Dermis blood vessel endothelial cell (primary cell): ENCODE results near the gene ARL8B. TPM values are rescaled to one million over a fixed set of nuclear protein-coding genes. Genes with fewer than 3 reads are reported as not detected.
"Not testable (repeated sequence)": the region's sequence is repeated elsewhere in the genome, so short reads cannot be mapped to it uniquely, and the experiment has no call there.

Source experiments
- DNase-seq: peaks from one replicate; pipeline ENCODE4 v3.0.0; 2010
- total RNA-seq: library from RNA; depleted of rRNA; stranded (reverse); fragments of >200 nt; gene quantifications from 2 replicates; pipeline ENCODE4 v1.2.3, GENCODE V29; 2014

ARL8B gene
- total RNA-seq, 1 donor from 2014 or later: 48.2 TPM

GRCh38 chr3:5112043-5112442, 10.0 kb upstream of the ARL8B start:
- DNase-seq: no peak

GRCh38 chr3:5113726-5114125, 8.4 kb upstream of the ARL8B start:
- not testable (repeated sequence) for DNase-seq

GRCh38 chr3:5115506-5116162, 6.5 kb upstream of the ARL8B start:
- no peak for DNase-seq

- no peak for DNase-seq
Observed at GRCh38 chr3:5116538-5116937, 5.6 kb upstream of the ARL8B start.

GRCh38 chr3:5120446-5120845, 1.6 kb upstream of the ARL8B start:
- no peak for DNase-seq

GRCh38 chr3:5122741-5123706, 932 bp downstream of the ARL8B start:
- DNase-seq: peak; percentile 67

GRCh38 chr3:5123937-5124336, 1.8 kb downstream of the ARL8B start:
- DNase-seq: no peak

GRCh38 chr3:5126586-5126985, 4.5 kb downstream of the ARL8B start:
- DNase-seq: no peak

- peak; percentile 46 for DNase-seq
Observed at GRCh38 chr3:5128849-5129248, 6.8 kb downstream of the ARL8B start.

GRCh38 chr3:5133239-5134018, 11.3 kb downstream of the ARL8B start:
- no peak for DNase-seq

GRCh38 chr3:5134019-5134391, 11.9 kb downstream of the ARL8B start:
- no peak for DNase-seq

- no peak for DNase-seq
Observed at GRCh38 chr3:5134499-5134898, 12.4 kb downstream of the ARL8B start.

GRCh38 chr3:5136211-5136918, 14.3 kb downstream of the ARL8B start:
- DNase-seq: peak; percentile 65

GRCh38 chr3:5136919-5137429, 14.9 kb downstream of the ARL8B start:
- no peak for DNase-seq

- DNase-seq: no peak
Observed at GRCh38 chr3:5138214-5138981, 16.3 kb downstream of the ARL8B start.

- no peak for DNase-seq
Observed at GRCh38 chr3:5140230-5140621, 18.1 kb downstream of the ARL8B start.

- DNase-seq: no peak
Observed at GRCh38 chr3:5140839-5141238, 18.7 kb downstream of the ARL8B start.

- DNase-seq: no peak
Observed at GRCh38 chr3:5141760-5142159, 19.7 kb downstream of the ARL8B start.

GRCh38 chr3:5143464-5143863, 21.4 kb downstream of the ARL8B start:
- no peak for DNase-seq

- DNase-seq: no peak
Observed at GRCh38 chr3:5144316-5144994, 22.4 kb downstream of the ARL8B start.

GRCh38 chr3:5145120-5145519, 23.0 kb downstream of the ARL8B start:
- no peak for DNase-seq
